Adrenal gland (tissue), 12 donors: ENCODE data around the gene EMILIN1. TPM values are rescaled to one million over a fixed set of nuclear protein-coding genes. Genes with fewer than 3 reads are reported as not detected.

Source experiments
- DNase-seq, 7 donors: peaks; one replicate each; pipeline ENCODE4 v3.0.0-alpha.2; 2019 to 2020
- H3K27ac ChIP-seq, 5 donors: fragments of 200-600 bp; sonication (generic) in 4 of 5; 1 replicate in 3 of 5; 2 replicates in 2 of 5; pipeline versions ENCODE4 v1.5.1 to v1.8.0; 2016 to 2020; ENCODE audit warnings: mild to moderate bottlenecking in 1 of 5
- H3K27me3 ChIP-seq: fragments of 200-600 bp; 2 replicates; pipeline ENCODE4 v1.8.0; 2021
- H3K36me3 ChIP-seq, 2 donors: fragments of 200-600 bp; replicated peaks in 1 of 2; 1 replicate in 1 of 2; 2 replicates in 1 of 2; pipeline versions ENCODE4 v1.5.1 to v1.8.0; 2018 to 2022
- H3K4me1 ChIP-seq, 2 donors: fragments of 200-600 bp; replicated peaks in 1 of 2; 1 replicate in 1 of 2; 2 replicates in 1 of 2; pipeline versions ENCODE4 v1.5.1 to v1.8.0; 2018 to 2021
- H3K4me3 ChIP-seq, 4 donors: fragments of 200-600 bp; sonication (generic) in 3 of 4; one replicate each; pipeline ENCODE4 v1.5.1; 2016 to 2018
- H3K9me3 ChIP-seq, 3 donors: fragments of 200-600 bp; sonication (generic) in 1 of 3; replicated peaks in 1 of 3; 1 replicate in 2 of 3; 2 replicates in 1 of 3; pipeline versions ENCODE4 v1.5.1 to v1.8.0; 2016 to 2021
- POLR2A ChIP-seq, 2 donors: fragments of 450-650 bp; IDR thresholded peaks; one replicate each; pipeline ENCODE4 v1.6.1; 2017; ENCODE audit warnings: antibody characterized with exemption in 2 of 2, mild to moderate bottlenecking in 2 of 2, moderate library complexity in 1 of 2
- WGBS, 4 donors: extraction: QIAGEN DNeasy Blood & Tissue Kit in 2 of 4; methylation state at CpG; one replicate each; pipeline versions ENCODE4 v1.1.5 to v1.1.7; 2013 to 2017; 5-methylcytosine and 5-hydroxymethylcytosine counted together
- intact Hi-C, 2 donors: fragments of 100-400 bp; cut with DNase I; formaldehyde crosslinking; loops; one replicate each; pipeline versions ENCODE4 v1.14.1 to v1.15.0; 2022 to 2023
- polyA plus RNA-seq, 3 donors: library from polyadenylated mRNA; stranded (reverse); fragments of 200-250 nt in 2 of 3; fragments of 350-450 nt in 1 of 3; fragmentation: Illumina TruSeq in 1 of 3; extraction: RNeasy Lipid Tissue Mini Kit (QIAGEN cat#74804) in 1 of 3; gene quantifications; one replicate each; pipeline ENCODE4 v1.2.3, GENCODE V29; 2013 to 2014
- total RNA-seq, 9 donors: library from RNA; depleted of rRNA in 4 of 9; stranded (reverse); fragments of >200 nt in 4 of 9; fragments of 120-200 nt in 1 of 9; fragmentation: NEBNext Ultra II Directional in 1 of 9; extraction: Animal tissue kit (Norgen Biotek cat#: 25700) in 1 of 9; gene quantifications; one replicate each; pipeline versions ENCODE4 v1.1.0 to v1.2.4, GENCODE V29; 2013 to 2023
- TF ChIP-seq, protein P1 (sequence below), 6 experiments: fragments of 450-650 bp in 4 of 6; fragments of 200-600 bp in 2 of 6; sonication (generic) in 1 of 6; IDR thresholded peaks; 1 replicate in 5 of 6; 2 replicates in 1 of 6; pipeline versions ENCODE4 v1.5.1 to v1.8.0; 2016 to 2021; ENCODE audit warnings: antibody characterized with exemption in 6 of 6, mild to moderate bottlenecking in 2 of 6, moderate library complexity in 1 of 6
- donor health status: healthy with polysubstance abuse.
- donor health status: Bipolar disorder and iron deficiency.
- donor health status: DM: yes; HTN: yes; CAD: no.
- donor health status: DM: no; HTN: no; CAD: no.
- donor health status: DM: no; HTN: no; CAD: no.
- donor health status: DM: yes; HTN: yes; CAD: no.

The EMILIN1 gene
- total and polyA plus RNA-seq, 12 donors: 4.2 to 243 (median 99.6) TPM

GRCh38 chr2:27100036-27100435, 21.6 kb downstream of the EMILIN1 start:
- no peak for DNase-seq
- Histone ChIP-seq H3K27ac (no peak overlapping the region), H3K27me3 (no peaks in the 10 kb centered on the region), H3K4me1 (peaks cover 13 to 16% of the 10 kb centered on the region in 2 donors), H3K36me3 (no peaks in the 10 kb centered on the region), H3K4me3 (no peak overlapping the region), H3K9me3 (no peaks in the 10 kb centered on the region)
- intact Hi-C loops: loop anchor here in 1 of 2 donors (5.0 kb wide), 1 partner anchor 92 kb away; no protein-coding TSS in a partner anchor
- no peak for TF ChIP-seq POLR2A (IDR thresholded peaks at IDR 0.05)
- TF ChIP-seq, protein P1, sequence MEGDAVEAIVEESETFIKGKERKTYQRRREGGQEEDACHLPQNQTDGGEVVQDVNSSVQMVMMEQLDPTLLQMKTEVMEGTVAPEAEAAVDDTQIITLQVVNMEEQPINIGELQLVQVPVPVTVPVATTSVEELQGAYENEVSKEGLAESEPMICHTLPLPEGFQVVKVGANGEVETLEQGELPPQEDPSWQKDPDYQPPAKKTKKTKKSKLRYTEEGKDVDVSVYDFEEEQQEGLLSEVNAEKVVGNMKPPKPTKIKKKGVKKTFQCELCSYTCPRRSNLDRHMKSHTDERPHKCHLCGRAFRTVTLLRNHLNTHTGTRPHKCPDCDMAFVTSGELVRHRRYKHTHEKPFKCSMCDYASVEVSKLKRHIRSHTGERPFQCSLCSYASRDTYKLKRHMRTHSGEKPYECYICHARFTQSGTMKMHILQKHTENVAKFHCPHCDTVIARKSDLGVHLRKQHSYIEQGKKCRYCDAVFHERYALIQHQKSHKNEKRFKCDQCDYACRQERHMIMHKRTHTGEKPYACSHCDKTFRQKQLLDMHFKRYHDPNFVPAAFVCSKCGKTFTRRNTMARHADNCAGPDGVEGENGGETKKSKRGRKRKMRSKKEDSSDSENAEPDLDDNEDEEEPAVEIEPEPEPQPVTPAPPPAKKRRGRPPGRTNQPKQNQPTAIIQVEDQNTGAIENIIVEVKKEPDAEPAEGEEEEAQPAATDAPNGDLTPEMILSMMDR (IDR thresholded peaks at IDR 0.05): no peak
- 87 to 100% (median 91%) methylated on average over 2 to 10 of the region's 10 CpGs for WGBS, 4 donors

- TF ChIP-seq POLR2A (IDR thresholded peaks at IDR 0.05): no peak
- TF ChIP-seq, protein P1 (IDR thresholded peaks at IDR 0.05): no peak
- no peak overlapping the region for H3K27ac ChIP-seq
- no peak for DNase-seq
- 82 to 89% (median 86%) methylated on average over 2 to 5 of the region's 5 CpGs for WGBS, 4 donors
- intact Hi-C loops: loop anchor here in 1 of 2 donors (5.0 kb wide), 1 partner anchor 90 kb away; no protein-coding TSS in a partner anchor
- no peaks in the 10 kb centered on the region for H3K4me1 ChIP-seq
- no peaks in the 10 kb centered on the region for H3K36me3 ChIP-seq
- H3K4me3 ChIP-seq: no peak overlapping the region
- H3K27me3 ChIP-seq: peaks cover 4% of the 10 kb centered on the region
- no peaks in the 10 kb centered on the region for H3K9me3 ChIP-seq
Measured at GRCh38 chr2:27102329-27102728, 23.9 kb downstream of the EMILIN1 start.

DNA sequence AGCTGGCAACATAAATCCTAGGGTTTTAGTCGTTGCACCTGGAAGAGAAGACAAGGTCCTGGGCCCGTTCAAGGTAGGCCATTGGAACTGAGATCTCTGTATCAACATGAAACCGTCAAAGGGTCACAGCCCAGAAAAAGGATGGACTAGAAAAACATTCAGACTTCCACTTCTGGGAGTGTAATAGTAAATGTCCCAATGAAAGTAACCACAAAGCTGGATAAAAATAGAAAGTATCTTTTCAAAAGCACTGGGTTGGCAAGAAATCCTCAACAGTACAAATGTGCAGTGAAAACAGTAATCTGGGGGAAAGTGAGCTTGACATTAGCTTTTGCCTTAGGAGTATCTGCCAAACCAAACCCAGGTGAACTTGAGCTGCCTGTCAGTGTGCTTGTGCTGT, 27.6 kb downstream of the EMILIN1 start:
- intact Hi-C loops: no loop called here
- Histone ChIP-seq H3K36me3 (no peaks in the 10 kb centered on the region), H3K27ac (no peak overlapping the region)

GRCh38 chr2:27108221-27108620, 29.8 kb downstream of the EMILIN1 start:
- no peak for DNase-seq
- no peak overlapping the region for H3K27ac ChIP-seq
- no peak overlapping the region for H3K4me3 ChIP-seq
- no peaks in the 10 kb centered on the region for H3K4me1 ChIP-seq
- H3K9me3 ChIP-seq: no peaks in the 10 kb centered on the region
- H3K27me3 ChIP-seq: peaks cover 4% of the 10 kb centered on the region
- no peak for TF ChIP-seq POLR2A (IDR thresholded peaks at IDR 0.05)
- TF ChIP-seq, protein P1 (IDR thresholded peaks at IDR 0.05): no peak
- H3K36me3 ChIP-seq: no peaks in the 10 kb centered on the region
- 62 to 75% (median 72%) methylated on average over 2 of the region's 2 CpGs for WGBS, 4 donors
- intact Hi-C loops: no loop called here

More for the DNA sequence above, 27.6 kb downstream of the EMILIN1 start:
- Histone ChIP-seq H3K4me3 (no peak overlapping the region), H3K9me3 (no peaks in the 10 kb centered on the region), H3K27me3 (peaks cover 4% of the 10 kb centered on the region), H3K4me1 (no peaks in the 10 kb centered on the region)
- TF ChIP-seq, protein P1 (IDR thresholded peaks at IDR 0.05): no peak
- TF ChIP-seq POLR2A (IDR thresholded peaks at IDR 0.05): no peak
- DNase-seq: no peak
- WGBS, 4 donors: 52 to 71% (median 64%) methylated on average over 3 of the region's 3 CpGs
